HL-60 (cell line): ENCODE results near the gene LSM4.

Experiments
- DNase-seq, 2 experiments: peaks; one replicate each; pipeline ENCODE4 v3.0.0-alpha.2; 2010 to 2020; ENCODE audit warnings: low read depth in 1 of 2, low spot score in 1 of 2
- H3K27ac ChIP-seq: fragments of 250-450 bp; sonication (Bioruptor Pico); replicated peaks from 2 replicates; pipeline ENCODE4 v1.5.1; 2020; ENCODE audit warnings: mild to moderate bottlenecking, moderate library complexity
- H3K27me3 ChIP-seq: fragments of 250-450 bp; sonication (Bioruptor Pico); 2 replicates; pipeline ENCODE4 v1.5.1; 2021; ENCODE audit warnings: mild to moderate bottlenecking, moderate library complexity; ENCODE audit not compliant: insufficient read depth, poor library complexity, severe bottlenecking
- H3K4me3 ChIP-seq: replicated peaks from 2 replicates; pipeline ENCODE4 v1.5.1; 2011; ENCODE audit warnings: mild to moderate bottlenecking, control low read depth, low read length; ENCODE audit not compliant: insufficient read depth
- GABPA ChIP-seq: IDR thresholded peaks from 2 replicates; pipeline ENCODE4 v1.6.1; 2012; ENCODE audit warnings: low read depth
- POLR2AphosphoS5 ChIP-seq: IDR thresholded peaks from 2 replicates; pipeline ENCODE4 v1.6.1; 2012; ENCODE audit warnings: low read depth
- SPI1 ChIP-seq: IDR thresholded peaks from 2 replicates; pipeline ENCODE4 v1.6.1; 2012; ENCODE audit warnings: low read depth, mild to moderate bottlenecking, borderline replicate concordance
- TF ChIP-seq, protein P1 (sequence below): IDR thresholded peaks from one replicate; pipeline ENCODE4 v1.5.1; 2011; ENCODE audit warnings: low read length, control low read depth, inconsistent platforms; ENCODE audit not compliant: insufficient read depth
- TF ChIP-seq, protein P2 (sequence below): IDR thresholded peaks from 2 replicates; pipeline ENCODE4 v1.6.1; 2012; ENCODE audit warnings: low read depth; ENCODE audit not compliant: insufficient replicate concordance

The LSM4 gene

DNA sequence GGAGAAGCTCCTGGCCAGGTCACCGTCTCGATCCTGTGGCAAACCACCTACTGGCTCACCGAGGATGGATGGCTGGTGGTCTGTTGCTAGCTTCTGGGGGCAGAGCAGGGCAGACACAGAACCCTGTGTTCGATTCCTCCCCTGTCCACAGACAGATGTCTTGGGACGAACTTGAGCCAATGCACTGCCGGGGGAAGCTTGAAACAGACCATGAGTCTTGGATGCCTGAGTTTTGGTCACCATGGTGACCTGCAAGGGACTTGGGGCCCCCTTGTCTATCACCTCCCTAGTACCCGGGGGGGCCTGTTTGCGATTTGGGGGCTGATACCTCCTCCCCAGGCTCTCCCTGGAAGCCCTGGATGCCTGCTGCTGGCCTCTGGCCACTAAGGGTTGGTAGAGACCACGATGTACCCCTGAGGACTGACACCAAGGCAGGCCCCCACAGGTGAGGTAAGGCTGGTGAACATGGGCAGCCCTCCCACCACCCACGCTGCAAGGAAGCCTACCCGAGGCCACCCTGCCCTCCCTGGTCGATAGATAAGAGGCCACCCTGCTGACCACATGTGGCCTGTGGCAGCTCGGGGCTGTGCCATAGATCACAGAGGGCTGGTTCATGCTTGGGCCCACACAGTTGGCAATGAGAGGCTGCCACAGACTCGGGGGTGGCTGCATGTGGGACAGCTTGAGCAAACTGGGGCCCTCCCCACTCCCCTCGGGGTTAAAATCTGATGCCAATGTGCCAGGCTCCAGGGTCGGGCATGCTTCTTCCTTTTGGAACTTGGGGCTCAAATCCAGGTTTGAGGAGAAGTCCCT, 59.3 kb downstream of the LSM4 start:
- H3K27ac ChIP-seq = no peak overlapping the region
- no peak for TF ChIP-seq SPI1
- TF ChIP-seq, protein P1, sequence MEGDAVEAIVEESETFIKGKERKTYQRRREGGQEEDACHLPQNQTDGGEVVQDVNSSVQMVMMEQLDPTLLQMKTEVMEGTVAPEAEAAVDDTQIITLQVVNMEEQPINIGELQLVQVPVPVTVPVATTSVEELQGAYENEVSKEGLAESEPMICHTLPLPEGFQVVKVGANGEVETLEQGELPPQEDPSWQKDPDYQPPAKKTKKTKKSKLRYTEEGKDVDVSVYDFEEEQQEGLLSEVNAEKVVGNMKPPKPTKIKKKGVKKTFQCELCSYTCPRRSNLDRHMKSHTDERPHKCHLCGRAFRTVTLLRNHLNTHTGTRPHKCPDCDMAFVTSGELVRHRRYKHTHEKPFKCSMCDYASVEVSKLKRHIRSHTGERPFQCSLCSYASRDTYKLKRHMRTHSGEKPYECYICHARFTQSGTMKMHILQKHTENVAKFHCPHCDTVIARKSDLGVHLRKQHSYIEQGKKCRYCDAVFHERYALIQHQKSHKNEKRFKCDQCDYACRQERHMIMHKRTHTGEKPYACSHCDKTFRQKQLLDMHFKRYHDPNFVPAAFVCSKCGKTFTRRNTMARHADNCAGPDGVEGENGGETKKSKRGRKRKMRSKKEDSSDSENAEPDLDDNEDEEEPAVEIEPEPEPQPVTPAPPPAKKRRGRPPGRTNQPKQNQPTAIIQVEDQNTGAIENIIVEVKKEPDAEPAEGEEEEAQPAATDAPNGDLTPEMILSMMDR = no peak
- DNase-seq = no peak
- H3K4me3 ChIP-seq = no peak overlapping the region
- no peaks in the 10 kb centered on the region for H3K27me3 ChIP-seq

DNA sequence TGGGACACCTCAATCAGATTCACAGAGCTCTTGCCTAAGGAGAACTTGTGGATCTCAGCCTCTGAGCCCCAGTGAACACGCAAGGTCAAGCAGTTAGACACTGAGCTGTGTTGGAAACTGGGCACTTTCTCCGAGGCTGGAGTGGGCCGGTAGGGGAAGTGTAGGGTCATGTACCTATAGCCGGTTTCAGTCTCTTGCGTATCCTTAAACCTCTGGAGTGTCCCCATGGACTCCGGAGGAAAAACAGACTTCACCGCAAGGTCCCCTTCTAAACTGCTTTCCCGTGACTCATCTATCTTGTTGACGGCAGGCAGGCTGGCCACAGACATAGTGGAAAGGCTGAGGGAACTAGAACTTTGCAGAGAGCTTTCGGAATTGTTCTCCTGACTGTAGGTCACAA, 60.0 kb downstream of the LSM4 start:
- no peak for DNase-seq

DNA sequence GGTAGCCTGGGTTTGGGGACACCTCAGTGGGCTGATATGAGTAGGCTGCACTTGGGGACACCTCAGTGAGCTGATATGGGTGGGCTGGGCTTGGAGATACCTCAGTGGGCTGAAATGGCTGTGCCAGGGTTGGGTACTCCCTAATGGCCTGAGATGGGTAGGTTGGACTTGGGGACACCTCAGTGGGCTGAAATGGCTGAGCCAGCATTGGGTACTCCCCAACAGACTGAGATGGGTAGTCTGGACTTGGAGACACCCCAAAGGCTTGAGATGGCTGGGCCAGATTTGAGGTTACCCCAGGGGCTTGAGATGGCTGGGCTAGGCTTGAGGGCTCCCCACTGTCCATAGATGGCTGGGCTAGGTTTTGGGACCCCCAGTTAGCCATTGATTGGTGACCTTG, 60.7 kb downstream of the LSM4 start:
- Histone ChIP-seq H3K27ac (no peak overlapping the region), H3K4me3 (no peak overlapping the region), H3K27me3 (no peaks in the 10 kb centered on the region)
- no peak for DNase-seq
- TF ChIP-seq SPI1 (no peak), GABPA (no peak), POLR2AphosphoS5 (no peak)
- TF ChIP-seq, protein P1 = no peak
- TF ChIP-seq, protein P2, sequence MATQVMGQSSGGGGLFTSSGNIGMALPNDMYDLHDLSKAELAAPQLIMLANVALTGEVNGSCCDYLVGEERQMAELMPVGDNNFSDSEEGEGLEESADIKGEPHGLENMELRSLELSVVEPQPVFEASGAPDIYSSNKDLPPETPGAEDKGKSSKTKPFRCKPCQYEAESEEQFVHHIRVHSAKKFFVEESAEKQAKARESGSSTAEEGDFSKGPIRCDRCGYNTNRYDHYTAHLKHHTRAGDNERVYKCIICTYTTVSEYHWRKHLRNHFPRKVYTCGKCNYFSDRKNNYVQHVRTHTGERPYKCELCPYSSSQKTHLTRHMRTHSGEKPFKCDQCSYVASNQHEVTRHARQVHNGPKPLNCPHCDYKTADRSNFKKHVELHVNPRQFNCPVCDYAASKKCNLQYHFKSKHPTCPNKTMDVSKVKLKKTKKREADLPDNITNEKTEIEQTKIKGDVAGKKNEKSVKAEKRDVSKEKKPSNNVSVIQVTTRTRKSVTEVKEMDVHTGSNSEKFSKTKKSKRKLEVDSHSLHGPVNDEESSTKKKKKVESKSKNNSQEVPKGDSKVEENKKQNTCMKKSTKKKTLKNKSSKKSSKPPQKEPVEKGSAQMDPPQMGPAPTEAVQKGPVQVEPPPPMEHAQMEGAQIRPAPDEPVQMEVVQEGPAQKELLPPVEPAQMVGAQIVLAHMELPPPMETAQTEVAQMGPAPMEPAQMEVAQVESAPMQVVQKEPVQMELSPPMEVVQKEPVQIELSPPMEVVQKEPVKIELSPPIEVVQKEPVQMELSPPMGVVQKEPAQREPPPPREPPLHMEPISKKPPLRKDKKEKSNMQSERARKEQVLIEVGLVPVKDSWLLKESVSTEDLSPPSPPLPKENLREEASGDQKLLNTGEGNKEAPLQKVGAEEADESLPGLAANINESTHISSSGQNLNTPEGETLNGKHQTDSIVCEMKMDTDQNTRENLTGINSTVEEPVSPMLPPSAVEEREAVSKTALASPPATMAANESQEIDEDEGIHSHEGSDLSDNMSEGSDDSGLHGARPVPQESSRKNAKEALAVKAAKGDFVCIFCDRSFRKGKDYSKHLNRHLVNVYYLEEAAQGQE = no peak

More for the DNA sequence above, 60.0 kb downstream of the LSM4 start:
- no peak overlapping the region for H3K4me3 ChIP-seq
- H3K27me3 ChIP-seq = no peaks in the 10 kb centered on the region
- no peak for TF ChIP-seq GABPA
- TF ChIP-seq, protein P1 = no peak
- TF ChIP-seq, protein P2 = no peak
- no peak for TF ChIP-seq SPI1
- no peak for TF ChIP-seq POLR2AphosphoS5
- H3K27ac ChIP-seq = no peak overlapping the region

DNA sequence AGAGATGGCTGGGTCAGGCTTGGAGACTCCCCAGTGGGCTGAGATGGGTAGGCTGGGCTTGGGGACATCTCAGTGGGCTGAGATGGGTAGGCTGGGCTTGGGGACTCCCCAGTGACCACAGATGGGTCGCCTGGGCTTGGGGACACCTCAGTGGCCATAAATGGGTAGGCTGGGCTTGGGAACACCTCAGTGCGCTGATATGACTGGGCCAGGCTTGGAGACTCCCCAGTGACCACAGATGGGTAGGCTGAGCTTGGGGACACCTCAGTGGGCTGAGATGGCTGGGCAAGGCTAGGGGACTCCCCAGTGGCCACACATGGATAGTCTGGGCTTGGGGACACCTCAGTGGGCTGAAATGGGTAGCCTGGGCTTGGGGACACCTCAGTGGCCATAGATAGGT, 61.4 kb downstream of the LSM4 start:
- H3K4me3 ChIP-seq = no peak overlapping the region
- no peaks in the 10 kb centered on the region for H3K27me3 ChIP-seq
- no peak overlapping the region for H3K27ac ChIP-seq
- no peak for TF ChIP-seq GABPA
- TF ChIP-seq SPI1 = no peak
- TF ChIP-seq, protein P1 = no peak
- TF ChIP-seq POLR2AphosphoS5 = no peak
- TF ChIP-seq, protein P2 = no peak
- no peak for DNase-seq
